Measurements from ENCODE around the gene SLC40A1.

Gene SLC40A1

DNA sequence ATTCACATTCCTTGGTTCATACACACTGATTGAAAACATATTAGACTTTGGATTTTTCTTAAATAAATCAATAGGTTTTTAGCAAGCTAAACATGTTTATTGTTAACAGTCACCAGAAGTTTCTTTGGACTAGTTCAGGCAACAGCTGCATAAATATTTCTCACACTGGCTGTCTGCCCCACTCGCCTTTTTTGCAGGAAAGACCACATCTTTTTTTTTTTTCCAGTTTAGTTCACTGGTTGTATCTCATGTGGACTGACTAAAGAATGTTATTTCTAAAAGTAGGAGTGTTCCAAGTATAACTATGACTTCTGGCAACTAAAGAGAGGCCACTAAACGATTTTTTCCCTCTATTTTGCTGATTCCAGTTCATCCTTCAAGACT, 31.1 kb downstream of the SLC40A1 start:
- no peak overlapping the region for H3K4me3 ChIP-seq (replicated peaks; ENCODE audit: low read depth, low read length)
- peak; percentile 54 for DNase-seq (ENCODE audit: low read depth)
- TF ChIP-seq, protein P1, sequence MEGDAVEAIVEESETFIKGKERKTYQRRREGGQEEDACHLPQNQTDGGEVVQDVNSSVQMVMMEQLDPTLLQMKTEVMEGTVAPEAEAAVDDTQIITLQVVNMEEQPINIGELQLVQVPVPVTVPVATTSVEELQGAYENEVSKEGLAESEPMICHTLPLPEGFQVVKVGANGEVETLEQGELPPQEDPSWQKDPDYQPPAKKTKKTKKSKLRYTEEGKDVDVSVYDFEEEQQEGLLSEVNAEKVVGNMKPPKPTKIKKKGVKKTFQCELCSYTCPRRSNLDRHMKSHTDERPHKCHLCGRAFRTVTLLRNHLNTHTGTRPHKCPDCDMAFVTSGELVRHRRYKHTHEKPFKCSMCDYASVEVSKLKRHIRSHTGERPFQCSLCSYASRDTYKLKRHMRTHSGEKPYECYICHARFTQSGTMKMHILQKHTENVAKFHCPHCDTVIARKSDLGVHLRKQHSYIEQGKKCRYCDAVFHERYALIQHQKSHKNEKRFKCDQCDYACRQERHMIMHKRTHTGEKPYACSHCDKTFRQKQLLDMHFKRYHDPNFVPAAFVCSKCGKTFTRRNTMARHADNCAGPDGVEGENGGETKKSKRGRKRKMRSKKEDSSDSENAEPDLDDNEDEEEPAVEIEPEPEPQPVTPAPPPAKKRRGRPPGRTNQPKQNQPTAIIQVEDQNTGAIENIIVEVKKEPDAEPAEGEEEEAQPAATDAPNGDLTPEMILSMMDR (IDR thresholded peaks at IDR 0.05; ENCODE audit: low read length, missing control alignments) = no peak

DNA sequence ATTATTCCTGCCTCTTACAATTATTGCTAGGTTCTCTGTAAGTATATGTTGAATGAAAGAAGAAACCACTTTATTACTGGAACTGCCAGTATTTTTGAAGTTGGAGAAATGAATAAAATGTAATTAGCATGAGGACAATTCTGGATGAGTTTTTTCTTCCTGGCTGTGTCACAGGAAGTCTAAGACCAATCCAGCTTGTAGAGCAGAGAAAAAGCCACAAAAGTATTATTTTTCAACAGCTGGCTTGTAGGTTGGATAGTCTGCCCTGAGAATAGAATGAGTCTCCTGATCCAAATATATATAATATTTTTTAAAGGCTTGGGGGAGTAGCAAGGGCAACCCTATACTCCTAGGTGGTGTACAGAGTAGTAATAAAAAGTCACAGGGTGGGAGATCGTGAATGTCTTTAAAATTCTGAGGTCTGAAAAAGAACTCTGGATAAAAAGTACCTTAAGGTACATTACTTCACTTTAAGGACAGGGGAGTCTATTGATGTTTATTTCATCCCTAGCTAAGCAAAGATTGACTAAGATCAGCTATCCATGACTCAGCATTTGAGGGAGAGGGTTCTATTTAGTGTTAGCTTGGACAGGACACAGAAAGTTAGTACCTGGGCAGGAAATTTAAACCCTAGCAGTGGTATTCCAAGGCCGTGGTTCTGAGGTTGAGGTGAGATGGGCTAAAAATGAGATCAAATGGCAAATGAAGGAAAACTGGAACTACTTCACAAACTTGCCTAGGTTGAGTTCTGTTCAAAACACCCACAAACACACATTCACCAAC, 31.7 kb downstream of the SLC40A1 start:
- TF ChIP-seq, protein P1 (IDR thresholded peaks at IDR 0.05; ENCODE audit: low read length, missing control alignments) = no peak
- peak; percentile 32 for DNase-seq (ENCODE audit: low read depth)
- no peak overlapping the region for H3K4me3 ChIP-seq (replicated peaks; ENCODE audit: low read depth, low read length)

DNA sequence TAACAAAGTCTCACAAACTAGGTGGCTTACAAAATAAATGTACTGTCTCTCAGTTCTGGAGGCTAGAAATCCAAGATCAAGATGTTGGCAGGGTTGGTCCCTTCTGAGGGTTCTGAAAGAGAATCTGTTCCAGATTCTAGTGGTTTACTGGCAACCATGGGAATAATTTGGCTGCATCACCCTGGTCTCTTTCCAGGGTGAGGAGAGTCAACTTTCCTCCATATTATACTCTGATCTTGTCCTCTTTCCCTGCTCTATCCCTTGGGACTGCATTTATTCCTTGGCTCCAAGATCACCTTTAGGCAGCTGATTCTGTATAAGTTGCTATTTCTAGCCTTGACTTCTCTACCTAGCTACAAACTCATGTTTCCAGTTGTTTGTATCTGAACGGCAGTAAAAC, 35.2 kb downstream of the SLC40A1 start:
- TF ChIP-seq, protein P1 (IDR thresholded peaks at IDR 0.05; ENCODE audit: low read length, missing control alignments) = no peak
- no peak for DNase-seq (ENCODE audit: low read depth)
- H3K4me3 ChIP-seq (replicated peaks; ENCODE audit: low read depth, low read length) = no peak overlapping the region

DNA sequence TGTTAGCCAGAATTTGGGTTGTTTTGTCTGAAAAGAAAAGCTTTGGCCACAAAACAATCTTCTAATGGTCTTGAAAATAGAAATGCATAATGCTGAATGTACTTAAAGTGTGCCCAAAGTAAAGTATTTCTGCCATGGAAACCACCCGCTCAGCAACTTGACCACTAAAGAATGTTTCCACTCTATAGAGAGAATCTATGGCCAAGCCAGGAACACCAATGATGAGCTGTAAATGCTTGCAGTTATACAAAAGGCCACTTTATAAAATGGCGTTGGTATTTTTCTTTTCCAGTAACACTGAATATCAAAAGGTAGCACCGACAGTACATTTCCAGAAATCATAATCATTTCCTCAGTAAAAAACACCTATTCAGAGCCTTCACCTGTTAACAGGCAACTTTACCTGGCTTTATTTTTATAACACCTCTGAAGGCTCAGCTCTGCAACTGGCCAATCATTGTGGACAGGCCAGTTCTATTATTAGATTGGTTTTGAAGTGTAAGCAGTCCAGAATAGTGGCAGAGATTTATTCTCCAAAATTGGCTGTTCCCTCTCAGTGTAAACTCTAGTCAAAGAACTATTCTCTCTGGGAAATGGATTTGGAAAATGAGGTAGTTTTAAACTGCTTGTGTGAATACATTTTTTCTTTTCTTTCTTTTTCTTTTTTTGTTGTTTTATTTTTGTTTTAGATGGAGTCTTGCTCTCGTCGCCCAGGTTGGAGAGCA, 36.1 kb downstream of the SLC40A1 start:
- DNase-seq (ENCODE audit: low read depth) = no peak
- H3K4me3 ChIP-seq (replicated peaks; ENCODE audit: low read depth, low read length) = no peak overlapping the region
- TF ChIP-seq, protein P1 (IDR thresholded peaks at IDR 0.05; ENCODE audit: low read length, missing control alignments) = no peak

DNA sequence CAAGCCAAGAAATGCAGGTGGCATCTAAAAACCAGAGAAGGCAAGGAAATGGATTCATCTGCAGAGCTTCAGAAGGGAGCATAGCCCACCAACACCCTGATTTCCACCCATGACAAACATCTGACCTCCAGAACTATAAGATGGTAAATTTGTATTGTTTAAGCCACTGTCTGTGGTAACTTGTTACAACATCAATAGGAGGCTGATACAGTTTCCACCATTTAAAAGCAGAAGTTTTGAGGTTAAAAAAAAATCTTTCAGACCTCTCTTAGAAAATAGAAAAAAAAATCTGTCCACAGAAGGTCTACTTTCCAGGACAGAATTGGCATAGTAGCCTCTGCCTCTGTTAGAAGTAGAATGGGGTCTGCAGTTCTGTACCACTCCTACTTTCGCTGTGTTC, 37.2 kb downstream of the SLC40A1 start:
- H3K4me3 ChIP-seq (replicated peaks; ENCODE audit: low read depth, low read length) = no peak overlapping the region
- no peak for DNase-seq (ENCODE audit: low read depth)
- TF ChIP-seq, protein P1 (IDR thresholded peaks at IDR 0.05; ENCODE audit: low read length, missing control alignments) = no peak

DNA sequence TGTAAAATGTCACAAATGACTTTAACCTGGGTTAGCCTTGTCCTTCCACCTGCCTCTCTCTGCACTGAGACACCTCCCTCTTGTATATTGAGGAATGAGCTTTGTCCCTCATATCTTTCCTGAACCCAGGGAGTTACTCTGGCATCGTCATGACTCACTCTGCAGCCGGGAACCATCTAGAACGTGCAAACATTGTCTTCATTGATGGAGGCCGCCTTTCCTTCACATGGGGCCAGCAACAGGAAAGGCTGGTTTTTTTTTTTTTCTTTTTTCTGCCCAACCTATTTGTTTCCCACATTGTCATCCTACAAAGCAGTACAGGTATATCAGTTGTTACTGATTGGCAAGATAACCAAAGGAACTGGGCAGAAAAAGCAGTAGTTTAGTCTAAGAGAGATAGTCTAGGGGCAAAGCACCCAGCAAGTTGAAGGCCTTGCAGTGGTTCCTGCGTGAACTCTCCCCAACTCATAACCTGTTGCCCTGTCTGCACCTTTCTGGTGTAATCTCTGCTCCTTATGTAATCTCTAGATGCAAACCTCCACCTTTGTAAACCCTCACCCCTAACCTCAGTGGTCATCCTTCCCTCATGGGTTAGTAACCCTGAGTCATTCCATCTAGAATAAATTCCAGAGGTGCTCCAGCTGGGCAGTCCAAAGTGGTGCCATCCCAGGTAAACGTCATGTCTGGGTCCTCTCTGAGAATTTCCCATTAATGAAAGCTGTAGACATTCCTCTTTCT, 38.3 kb downstream of the SLC40A1 start:
- TF ChIP-seq, protein P1 (IDR thresholded peaks at IDR 0.05; ENCODE audit: low read length, missing control alignments) = no peak
- DNase-seq (ENCODE audit: low read depth) = no peak
- no peak overlapping the region for H3K4me3 ChIP-seq (replicated peaks; ENCODE audit: low read depth, low read length)

All from fibroblast of pulmonary artery (primary cell).